Stimulated activated CD8-positive, alpha-beta memory T cell treated with anti-CD3 and anti-CD28 coated beads, Interleukin-12 subunit alpha, Interleukin-12 subunit beta, amount 100 ng/mL, for 4 hours (primary cell): ENCODE measurements around the gene HOXB7.

Source experiments
- DNase-seq: peaks from one replicate; pipeline ENCODE4 v3.0.0-alpha.2; 2020; ENCODE audit warnings: low read depth

HOXB7 gene

DNA sequence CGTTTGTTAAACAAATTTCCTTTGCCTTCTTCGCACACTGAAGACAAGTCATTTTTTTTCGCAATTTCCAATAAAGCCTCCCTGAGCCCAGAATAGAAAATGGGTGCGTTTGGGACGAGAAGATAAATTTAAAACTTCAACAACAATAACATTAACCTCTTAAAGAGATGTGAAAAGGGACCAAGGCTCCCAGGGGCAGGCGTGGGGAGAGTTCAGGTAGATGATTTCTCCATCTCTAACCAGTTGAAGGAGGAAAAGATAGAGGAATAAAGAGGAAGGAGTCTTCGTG is 31.4 kb downstream of the HOXB7 start:
- DNase-seq: no peak

GRCh38 chr17:48578616-48579470 is 32.0 kb downstream of the HOXB7 start:
- no peak for DNase-seq

GRCh38 chr17:48577946-48578615 is 32.7 kb downstream of the HOXB7 start, which contains the start of gene HOXB4:
Gene HOXB4 (minus strand): TSS chr17:48578350. CDS start chr17:48578319, 31 bp downstream.
- no peak for DNase-seq

- DNase-seq: no peak
These were observed 33.4 kb downstream of the HOXB7 start for GRCh38 chr17:48577330-48577945.

DNA sequence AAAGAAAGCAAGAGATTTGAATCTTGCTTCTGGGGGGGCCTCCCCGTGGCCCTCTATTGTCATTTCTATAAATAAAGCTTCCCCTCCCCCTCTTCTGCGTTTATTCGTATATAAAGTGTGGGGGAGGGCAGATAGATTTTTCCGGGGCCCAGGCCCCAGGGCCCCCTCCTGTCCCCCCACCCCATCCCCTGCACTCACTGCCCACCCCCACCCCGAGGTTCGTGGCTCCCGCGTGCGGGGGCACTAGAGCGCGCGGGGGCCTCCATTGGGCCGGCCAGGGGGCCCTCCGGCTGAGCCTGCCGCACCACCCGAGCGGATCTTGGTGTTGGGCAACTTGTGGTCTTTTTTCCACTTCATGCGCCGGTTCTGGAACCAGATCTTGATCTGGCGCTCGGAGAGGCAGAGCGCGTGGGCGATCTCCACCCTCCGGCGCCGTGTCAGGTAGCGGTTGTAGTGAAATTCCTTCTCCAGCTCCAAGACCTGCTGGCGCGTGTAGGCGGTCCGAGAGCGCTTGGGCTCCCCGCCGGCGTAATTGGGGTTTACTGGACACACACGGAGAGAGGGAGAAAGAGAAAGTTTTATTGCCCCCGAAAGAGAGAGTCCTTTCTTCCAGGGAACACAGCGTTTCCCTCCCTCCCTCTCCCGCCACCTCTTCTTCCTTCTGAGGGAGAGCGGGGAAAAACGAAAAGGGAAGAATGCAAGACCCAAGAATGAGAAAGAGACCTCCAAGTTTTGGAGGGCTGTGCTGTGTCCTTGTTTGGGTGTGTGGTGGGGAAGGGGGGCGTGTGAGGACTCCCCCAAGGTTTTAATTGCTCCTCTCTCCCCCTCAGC is 34.1 kb downstream of the HOXB7 start:
- DNase-seq: no peak

DNA sequence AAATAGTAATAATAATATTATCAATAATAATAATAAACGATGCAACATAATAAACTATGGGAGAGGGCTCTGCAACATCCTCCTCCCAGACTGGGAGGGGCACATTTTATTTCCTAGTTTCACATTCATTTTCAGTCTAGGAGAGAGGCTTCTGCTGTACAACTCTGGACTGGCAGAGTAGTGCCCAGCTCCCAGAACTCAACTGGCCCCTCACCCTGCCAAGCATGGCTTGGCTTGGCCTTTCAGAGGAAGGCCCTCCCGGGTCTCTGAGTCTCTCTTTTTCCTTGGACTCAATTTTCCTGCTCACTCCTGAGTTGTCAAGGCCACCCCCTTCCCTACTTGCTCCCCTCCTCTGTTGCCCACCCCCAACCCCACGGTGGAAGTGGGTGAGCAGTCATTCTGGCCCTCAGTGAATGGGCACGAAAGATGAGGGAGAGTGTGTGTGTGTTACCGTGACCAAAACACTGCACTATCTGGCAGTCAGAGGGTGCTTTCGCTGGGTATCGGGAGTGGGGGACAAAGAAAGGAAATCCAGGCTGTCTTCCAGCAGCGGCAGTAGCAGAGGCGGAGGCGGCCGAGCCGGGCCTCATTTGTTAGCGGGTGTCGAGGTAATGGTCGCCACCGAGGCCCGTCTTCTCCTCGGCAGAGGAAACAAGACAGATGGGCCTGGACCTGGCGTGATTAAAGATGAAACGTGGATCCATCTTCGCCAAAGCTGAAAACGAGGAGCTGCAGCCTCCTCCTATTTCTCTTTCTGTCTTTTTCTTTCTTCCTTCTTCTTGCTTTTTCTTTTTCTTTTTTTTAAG is 34.9 kb downstream of the HOXB7 start:
- no peak for DNase-seq

DNA sequence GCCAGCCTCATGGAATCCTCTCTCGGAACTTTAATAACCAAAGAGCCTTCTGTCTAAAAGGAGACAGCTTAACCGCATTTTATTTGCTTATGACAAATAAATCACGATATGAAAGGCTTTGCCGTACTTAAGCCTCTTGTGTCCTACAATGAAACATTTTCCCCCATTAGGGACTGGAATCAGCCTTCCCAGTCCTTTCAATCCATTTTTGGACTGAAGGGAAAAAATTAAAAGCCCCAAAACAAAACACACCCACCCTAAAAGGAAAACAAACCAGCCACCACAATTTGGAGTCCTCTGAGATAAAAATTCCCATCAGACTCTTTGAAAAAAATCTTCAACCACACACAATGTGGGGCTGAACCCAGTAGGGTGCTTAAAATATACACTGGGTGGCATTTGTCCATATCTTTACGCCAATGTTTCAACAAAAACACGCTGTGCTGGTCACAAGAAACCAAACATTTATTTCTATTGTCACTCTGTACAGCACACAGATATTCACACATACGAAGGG is 35.7 kb downstream of the HOXB7 start:
- no peak for DNase-seq

- no peak for DNase-seq
These were observed 36.2 kb downstream of the HOXB7 start for GRCh38 chr17:48574505-48575065.

DNA sequence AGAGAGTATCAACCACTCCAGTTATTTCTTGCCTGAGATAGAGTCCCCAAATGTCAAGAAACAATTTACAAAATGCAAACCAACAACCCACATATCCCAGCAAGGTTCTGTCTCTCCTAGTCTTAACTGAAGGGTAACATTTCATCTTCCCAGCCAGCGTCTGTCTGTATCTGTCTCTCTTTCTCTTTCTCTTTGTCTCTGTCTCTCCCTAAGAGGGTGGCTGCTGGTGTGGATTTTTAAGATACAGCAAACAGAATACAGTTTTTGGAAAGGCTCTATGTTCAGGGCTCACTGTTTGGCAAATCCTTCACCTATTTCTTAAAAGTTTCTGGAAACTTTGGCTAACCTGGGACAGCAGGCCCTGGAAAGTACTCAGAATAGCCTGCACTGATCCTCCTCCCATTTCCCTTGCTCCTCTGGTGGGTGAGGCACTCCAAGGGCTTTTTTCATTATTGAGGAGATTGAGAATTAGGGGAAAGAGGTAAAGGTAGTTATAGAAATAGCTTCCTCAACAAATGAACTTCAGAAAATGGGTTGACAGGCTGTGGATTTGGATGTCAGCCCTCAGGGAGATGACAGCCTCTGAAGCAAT is 38.9 kb downstream of the HOXB7 start:
- DNase-seq: no peak

GRCh38 chr17:48571024-48571818 is 39.6 kb downstream of the HOXB7 start:
- DNase-seq: no peak

- DNase-seq: no peak
These were observed 40.3 kb downstream of the HOXB7 start for GRCh38 chr17:48570325-48571023.

DNA sequence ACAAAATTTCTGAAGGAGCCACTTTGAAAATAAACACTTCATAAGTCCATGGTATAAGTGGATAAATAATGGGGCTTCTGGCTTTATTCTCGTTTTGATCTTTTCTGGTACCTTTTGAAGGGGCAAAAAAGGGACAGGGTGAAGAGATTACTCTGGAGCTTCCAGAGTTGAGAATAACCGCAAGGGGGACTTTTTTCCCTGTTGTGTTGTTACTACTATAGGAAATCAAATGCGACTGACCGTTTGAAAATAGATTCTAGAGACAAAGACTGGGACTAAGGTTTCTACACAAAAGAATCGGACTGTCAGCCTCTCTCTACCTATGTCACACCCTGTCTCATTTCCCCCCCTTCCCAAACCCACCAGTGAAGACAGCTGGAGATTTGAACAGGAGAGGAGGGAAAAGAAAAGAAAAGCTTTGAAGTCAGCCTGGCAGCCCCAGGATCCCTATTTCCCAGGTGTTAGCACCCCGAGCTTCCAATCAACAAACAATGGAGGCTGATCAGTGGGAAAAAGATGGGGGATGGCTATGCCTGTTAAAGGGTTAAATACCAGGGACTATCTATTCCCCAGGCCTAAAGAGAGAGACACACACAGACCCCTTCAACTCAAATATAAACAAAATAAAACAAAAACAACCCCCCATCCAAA is 41.0 kb downstream of the HOXB7 start:
- DNase-seq: no peak

DNA sequence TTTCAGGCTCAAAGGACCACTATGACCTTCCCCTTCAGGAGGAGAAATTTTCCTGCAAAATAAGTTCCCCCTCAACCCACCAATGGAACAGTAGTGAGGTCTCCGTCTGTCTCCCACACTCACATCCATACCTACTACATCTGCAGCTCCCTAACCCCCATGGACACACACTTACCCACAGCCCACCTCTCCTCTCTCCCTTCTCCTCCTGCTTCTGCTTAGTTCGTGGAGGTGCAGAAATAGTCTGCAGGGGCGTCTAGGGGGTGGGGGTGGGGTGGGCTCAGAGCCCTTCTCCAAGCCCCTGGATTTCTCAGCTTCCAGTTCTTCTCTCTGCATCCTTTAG is 41.6 kb downstream of the HOXB7 start:
- DNase-seq: no peak

DNA sequence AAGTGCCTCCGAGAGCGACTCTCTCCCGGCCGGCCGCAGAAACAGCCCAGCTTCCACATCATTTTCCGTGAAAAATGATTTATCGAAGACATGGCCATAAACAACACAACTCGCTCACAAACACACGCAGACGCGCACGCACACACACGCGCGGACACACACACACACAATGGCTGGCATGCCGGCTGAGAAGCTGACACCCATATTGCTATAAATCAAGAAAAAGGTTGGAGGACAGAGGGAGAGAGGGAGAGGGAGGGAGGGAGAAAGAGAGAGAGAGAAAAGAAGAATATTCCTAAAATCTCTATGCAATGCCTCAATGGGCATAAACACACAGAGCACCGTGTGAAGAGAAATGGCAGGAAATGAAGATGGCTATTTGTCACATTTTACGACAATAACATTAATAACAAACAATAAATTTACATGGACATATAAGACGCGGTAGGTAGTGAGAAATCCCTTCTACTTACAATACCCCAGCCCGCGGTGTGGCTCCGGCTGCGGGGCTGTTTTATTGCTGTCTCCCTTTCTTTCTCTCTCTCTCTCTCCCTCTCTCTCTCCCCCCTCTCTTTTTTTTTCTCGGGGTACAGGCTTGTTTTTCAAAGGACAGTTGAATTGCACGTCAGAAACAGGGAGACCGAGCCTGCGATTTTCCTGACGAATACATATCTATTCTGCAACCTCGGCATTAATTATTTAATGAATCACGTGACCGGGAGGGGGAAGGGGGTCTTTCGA is 42.1 kb downstream of the HOXB7 start:
- no peak for DNase-seq

GRCh38 chr17:48567646-48568354 is 43.0 kb downstream of the HOXB7 start:
- no peak for DNase-seq

DNA sequence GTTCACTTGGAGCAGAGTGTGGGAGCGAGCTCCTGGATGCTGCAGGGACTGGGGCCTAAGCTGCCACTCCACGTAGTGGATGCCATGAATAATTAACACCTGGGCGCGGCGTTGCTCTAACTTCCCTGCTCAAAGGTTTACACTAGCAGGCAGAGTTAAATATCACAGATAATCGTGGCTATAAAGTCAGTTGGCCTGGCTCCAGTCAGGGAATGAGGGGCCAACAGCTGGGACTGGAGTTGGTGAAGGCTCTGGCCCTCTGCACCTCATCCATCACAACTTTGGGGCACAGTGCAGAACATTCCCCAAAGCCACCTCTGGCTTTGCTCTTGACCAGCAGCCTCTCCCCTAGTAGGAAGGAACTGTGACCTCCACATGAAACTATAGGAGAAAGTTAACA is 43.6 kb downstream of the HOXB7 start:
- DNase-seq: no peak

GRCh38 chr17:48566717-48567116 is 44.1 kb downstream of the HOXB7 start:
- no peak for DNase-seq
